COR-L47 (cell line): ENCODE results near the gene EVL.

Experiments used
- DNase-seq: peaks from one replicate; lab custom pipeline; 2025; lab: John Stamatoyannopoulos, UW

The EVL gene

DNA sequence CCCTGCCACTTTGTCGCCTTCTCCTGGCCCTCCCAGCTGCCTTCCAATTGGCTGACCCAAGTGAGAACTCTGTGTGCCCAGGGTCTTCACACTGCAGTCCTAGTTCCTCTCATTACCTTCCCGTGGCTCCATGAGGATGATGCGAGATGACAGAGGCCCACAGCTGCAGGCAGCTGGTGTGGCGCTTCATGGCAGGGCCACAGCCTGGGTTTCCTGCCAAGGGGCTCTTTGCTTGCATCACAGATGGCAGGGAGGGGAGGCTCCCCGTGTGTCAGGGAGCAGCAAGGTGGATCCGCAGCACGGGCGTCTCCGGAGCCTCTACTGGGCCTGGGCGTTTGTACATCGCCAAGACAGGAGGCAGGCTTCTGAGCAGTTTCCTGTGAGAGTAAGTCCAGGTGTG lies 65.3 kb downstream of the EVL start:
- no peak for DNase-seq

DNA sequence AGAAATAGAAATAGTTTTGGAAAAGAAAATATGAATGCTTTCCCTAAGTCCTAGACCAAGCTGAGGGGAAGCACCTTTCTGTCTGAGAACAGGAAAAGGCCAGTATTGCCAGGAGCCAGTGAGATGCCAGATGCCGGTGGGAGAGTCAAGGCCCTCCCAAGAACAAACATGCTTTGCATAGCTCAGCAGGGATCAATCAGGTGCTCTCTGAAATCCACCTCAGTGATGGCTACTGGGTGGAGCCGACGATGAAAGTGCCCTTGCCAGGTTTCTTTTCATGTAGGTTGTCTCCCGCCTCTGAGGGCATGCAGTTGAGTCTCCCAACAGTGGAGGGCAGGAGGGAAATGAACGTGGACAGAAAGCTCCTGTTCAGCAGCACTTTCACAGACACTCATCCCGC lies 66.0 kb downstream of the EVL start:
- DNase-seq: peak; percentile 75

DNA sequence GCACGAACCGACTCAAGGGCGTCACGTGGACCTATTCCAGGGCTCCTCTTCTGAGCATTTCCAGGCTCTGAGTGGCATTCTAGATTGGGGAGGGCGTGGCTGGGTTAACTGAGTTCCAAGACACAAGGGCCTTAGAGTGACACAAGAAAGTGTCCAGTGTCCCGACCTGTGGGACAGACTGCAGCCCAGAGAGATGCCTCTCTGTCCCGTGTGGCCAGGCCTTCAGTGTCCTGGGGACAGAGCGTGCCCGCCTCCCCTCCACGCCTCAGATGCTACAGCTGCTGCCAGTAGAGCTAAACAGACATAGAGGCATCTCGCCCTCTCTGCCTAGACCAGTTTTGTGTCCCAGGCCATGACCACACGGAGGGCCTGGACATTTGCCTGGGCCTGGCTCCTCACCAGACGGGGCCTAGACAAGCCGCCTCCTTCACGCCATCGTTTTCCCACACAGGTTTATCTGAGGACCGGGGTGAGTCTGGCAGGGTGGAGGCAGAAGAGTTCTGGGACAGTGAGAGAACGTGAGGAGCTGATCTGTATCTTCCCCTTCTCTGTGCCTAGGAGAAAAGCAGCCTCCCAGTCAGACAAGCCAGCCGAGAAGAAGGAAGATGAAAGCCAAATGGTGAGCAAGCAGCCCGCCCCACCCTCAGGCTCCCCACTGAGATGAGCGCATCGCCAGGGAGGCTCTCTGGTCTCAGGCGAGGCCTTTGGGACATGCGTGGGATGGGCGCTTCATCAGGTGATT lies 67.1 kb downstream of the EVL start:
- no peak for DNase-seq

DNA sequence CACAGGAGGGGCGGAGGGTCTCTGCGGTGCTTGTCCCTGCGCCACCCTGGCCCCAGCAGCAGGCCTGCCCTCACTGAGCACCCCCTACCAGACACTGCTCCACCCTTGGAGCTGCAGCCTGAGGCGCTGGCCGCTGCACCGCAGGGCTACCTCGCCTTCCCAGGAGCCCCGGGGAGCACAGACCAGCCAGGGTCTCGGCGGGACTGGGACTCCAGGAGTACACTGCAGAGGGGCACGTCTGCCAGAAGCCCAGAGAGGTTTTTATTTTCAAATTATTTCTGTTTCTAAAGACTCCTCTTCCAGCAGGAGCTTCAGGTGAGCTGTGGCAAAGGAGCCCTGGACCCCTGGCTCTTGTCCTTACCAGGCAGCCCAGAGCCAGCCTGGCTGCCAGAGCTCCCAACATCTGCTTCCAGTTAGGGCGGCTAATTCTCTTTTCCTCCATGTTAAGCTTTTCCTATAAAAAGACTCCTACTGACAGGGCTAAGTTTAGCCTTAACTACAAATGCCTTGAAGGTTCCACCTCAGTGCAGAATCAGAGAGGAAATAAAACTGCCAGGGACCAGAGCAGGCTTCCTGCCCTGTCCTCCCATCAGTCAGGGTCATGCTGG lies 67.8 kb downstream of the EVL start:
- DNase-seq: no peak

DNA sequence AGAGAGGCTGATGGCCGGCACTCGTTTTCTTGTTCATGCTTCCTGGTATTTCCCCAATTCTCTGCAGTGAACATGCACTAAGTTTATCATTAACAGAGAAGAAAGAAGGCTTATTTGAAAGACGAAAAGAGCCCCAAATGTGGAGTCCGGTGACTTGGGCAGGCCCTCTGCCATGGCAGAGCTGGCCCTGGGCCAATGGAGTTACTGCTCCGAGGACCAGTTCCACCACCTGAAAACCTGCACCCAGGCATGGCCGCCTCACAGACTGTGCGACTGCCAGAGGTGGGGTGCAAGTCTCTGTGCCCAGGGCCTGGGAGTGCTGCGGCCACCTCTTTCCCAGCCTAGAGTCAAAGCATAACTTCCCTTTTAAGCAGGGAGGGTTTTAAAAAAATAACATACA lies 69.4 kb downstream of the EVL start:
- DNase-seq: no peak

DNA sequence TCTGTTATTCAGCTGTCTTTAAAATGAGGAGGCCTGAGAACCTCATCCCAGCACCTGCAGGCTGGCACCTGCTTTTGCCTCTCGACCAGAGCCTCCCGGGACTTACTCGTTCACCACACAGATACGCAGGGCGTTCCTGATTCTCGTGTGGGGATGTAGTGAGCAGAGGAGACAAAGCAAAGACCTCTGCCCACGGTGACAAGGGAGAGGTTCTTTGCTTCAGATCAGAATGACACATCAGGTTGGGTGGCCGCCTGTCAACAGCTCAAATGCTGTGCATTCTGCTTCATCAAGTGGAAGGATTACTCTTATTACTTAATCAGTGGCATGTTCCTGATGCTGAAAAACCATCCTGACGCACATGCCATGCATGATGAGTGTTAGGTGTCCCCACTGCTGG lies 69.9 kb downstream of the EVL start:
- no peak for DNase-seq

DNA sequence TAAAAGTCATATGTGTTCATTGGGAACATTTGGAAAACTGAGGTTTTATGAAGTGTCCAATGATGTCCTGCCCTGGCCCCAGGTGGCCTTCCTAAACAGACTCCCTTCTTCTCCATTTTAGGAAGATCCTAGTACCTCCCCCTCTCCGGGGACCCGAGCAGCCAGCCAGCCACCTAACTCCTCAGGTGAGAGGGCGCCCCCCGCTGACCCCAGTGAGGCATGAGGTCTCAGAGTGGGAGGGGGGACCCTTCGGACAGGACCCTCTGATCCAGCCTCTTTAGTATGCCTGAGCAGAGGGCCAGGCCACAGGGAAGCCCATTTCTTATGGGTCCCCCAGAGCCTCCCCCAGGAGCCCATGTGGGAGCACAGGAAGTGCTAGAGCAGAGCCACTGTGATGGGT lies 70.6 kb downstream of the EVL start:
- DNase-seq: no peak

DNA sequence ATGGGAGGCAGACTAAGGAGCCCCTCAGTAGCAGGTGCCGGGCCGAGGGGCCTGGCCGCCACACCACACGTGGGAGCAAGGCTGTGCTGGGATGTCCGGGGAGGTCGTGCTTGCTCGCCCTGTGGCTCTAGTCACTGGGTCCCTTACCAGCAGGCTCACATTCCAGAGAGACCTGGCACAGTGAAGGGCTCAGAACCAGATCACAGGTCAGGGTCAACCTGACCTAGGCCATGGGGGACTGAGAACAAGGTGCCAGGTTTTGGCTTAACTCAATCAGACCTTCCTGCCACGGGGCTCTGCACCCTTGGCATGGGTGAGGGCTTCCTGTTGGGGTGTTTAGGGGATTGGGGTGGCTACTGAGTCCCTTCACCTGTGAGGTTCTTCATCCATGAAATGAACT lies 72.0 kb downstream of the EVL start:
- no peak for DNase-seq

DNA sequence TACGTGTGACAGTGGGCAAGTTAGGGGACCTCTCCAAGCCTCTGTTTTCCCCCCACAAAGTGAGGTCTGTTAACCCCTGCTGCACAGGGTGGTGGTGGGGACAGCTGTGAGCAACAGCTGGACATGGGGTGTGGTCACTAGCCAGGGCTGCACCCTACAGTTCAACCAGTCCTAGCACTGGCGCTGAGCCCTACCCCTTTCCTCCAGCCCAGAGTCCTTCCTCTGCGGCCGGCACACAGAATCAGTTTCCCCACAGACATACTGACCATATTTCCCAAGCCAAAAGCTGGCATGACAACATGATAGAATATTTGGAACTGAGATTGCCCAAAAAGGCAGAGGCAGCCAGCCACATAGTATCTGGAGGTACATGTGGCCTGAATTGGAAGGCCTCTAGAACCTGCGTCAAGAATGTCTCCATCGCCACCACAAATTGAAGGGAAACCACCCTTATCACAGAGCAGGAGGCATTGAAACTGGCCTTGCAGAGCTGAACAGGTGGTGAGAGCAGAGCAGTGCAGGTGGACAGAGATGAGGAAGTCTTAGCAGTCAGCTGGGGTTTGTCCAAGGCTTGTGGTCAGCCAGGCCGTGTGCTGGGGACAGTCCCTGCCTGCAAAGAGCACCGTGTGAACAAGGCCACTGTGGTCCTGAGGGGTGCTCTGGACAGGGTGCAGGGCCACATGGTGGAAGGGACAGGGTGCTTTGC lies 73.0 kb downstream of the EVL start:
- DNase-seq: no peak

DNA sequence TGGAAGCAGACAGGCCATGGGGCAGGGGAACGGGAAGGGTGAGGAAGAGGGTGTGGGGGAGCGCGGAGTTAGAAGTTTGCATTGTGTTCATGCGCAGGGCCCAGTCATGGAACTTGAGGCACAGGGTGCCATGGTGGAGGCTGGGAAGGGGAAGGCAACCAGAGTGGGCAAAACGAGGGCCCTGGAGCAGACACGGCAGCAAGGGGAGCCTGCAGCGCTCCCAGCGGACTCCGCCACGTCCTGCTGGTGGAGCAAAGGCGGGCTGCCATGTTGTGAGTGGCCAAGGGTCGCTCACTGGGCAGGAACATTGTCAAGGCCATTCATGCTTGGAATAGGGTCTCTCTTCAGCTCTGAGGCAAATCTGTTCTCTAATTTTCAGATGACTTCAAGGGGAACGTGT lies 73.7 kb downstream of the EVL start:
- DNase-seq: no peak

DNA sequence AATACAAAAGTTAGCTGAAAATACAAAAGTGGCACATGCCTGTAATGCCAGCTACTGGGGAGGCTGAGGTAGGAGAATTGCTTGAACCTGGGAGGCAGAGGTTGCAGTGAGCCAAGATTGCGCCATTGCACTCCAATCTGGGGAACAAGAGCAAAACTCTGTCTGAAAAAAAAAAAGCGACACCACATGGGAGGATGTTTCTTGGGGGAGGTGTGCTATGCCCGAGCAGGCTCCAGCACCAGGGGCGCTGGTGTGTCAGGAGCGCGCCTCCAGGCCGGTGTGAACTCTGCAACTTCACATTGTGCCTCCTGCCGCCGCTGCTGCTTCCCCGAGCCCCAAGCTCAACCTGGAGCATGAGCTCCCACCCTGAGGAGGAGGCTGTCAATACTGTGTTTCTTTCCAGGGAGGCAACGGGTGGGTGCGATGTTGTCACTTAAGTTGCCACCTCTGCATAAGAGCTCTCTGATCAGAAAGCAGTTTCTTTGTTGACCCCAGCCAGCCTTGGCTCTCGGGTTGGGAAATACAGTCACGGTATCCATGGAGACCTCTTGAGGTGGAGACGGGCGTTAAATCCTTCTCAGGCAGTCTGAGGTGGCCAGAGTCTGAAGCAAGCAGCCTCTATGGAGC lies 75.3 kb downstream of the EVL start:
- DNase-seq: no peak

DNA sequence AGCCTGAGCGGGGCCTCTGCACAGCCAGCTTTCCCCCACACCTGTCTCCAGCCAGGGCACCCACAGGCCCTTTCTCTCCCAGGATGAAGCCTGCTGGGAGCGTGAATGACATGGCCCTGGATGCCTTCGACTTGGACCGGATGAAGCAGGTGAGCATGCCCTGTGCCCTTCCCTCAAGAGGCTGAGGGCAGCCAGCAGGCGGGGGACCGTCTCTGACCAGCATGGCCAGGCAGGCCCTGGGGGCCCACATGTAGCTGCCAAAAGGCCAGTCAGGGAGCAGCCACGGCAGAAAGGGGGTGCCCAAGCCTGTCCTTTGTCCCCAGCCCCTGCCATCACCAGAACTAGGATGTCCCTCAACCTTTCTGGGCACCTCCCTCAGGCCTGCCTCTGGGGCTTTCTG lies 75.9 kb downstream of the EVL start:
- DNase-seq: no peak

DNA sequence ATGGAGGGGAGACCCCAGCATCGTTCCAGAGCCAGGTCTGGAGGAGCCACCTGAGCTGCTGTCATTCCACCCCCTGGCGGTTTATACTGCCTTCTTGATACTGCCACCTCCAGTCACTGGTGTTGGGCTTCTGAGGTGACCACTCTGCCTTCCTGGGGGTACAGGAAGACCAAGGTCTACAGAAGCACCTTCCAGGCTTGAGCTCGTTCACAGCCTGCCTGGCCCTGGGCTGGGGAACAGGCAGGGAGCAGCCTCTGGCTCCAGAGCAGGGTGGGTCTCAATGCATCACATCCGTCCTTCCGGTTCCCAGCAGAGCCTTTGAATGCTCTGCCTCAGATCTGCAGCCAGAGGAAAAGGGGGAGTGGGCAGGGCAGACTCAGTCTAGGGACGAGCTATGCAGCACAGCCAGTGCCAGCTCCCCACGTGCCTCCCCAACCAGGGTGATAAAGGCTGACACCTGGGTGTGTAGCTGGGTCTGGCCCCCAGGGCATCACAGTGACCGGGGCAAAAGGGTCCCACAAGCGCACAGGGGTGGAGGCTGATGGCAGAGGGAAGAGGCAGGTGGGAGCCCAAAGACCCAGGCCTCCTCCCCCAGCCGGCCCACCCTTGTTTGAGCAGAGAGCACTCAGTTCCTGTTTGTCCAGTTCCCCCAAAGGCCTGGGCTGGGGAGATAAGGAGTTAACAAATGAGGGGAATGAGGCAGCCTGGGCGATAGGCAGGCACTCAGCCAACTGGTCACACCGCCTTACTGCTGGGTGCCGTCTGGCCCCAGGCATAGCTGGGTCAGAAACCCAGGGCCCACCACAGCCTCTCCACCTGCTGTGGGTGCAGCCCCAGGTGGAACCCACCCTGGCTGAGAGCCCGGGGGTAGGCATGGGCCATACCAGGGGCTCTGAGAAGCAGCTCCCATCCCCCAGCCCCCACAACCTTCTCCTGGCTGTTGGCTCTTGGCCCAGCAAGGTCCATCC lies 77.1 kb downstream of the EVL start:
- DNase-seq: peak; percentile 47

DNA sequence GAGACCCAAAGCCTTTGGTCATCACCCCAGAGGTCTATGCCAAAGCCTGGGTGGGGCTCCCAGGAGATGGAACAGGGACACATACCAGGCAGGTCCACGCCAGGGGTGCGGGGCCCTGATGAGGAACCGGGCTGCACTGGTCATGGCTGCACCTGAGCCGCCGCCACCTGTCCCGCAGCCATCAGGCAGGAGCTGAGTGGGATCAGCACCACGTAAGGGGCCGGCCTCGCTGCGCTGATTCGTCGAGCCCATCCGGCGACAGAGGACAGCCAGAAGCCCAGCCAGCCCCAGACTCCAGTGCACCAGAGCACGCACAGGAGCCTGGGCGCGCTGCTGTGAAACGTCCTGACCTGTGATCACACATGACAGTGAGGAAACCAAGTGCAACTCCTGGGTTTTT lies 78.3 kb downstream of the EVL start:
- no peak for DNase-seq

DNA sequence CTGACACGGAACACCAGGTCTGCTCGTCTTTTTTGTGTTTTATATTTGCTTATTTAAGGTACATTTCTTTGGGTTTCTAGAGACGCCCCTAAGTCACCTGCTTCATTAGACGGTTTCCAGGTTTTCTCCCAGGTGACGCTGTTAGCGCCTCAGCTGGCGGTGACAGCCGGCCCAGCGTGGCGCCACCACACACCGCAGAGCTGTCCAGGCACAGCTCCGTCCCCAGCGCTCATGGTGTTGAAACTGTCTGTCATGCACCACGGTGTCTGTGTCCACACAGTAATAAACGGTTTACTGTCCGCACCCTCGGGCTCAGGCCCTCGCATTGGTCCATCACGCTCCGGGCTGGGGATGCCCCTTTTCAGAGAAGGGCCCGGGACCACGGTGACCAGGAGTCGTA lies 78.7 kb downstream of the EVL start:
- no peak for DNase-seq

DNA sequence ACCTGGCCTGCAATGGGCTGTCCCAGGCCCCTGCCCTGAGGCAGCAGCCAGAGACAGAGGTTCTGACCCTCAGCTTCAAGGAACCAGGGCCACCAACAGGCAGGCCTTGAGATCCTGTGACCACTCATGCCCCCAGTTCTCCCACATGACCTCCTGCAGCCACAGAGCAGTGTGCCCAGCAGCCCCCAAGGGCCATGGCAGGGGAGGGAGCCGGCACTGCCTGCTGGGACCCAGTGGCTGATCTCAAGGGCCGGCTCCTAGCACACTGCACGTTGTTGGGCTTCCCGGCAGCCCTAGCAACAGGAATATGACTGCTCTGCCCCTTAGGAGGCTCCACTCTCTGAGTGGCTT lies 79.4 kb downstream of the EVL start:
- DNase-seq: no peak

DNA sequence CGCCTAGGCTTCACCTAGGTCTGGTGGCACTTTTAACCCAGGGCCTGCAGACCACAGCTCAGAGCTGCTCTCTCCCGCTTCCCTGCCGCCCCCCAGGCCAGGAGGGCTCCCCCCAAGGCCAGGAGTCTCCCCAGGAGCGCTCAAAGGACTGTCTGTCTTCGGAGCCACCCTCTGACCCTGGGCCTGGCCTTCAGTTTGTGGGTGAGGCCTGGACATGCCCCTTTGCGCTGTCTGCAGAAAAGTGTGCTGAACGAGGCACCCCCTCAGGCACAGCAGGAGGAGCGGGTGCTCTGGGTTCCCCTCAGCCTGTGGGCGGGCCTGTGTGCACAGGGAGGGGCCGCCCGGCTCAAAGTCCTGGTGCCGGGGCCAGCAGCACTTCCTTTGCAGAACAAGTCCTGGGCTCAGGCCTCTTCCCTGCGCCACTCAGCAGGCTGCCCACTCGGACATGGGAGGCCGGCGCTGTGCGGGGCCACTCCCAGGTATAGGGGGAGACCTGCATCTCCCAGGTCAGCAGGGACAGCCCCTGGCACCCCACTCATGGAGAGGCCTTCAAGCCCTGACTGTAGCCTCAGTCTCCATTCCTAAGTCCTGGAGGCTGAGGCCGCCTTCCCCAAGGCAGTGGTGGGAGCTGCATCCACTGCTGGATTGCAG lies 79.9 kb downstream of the EVL start:
- no peak for DNase-seq

DNA sequence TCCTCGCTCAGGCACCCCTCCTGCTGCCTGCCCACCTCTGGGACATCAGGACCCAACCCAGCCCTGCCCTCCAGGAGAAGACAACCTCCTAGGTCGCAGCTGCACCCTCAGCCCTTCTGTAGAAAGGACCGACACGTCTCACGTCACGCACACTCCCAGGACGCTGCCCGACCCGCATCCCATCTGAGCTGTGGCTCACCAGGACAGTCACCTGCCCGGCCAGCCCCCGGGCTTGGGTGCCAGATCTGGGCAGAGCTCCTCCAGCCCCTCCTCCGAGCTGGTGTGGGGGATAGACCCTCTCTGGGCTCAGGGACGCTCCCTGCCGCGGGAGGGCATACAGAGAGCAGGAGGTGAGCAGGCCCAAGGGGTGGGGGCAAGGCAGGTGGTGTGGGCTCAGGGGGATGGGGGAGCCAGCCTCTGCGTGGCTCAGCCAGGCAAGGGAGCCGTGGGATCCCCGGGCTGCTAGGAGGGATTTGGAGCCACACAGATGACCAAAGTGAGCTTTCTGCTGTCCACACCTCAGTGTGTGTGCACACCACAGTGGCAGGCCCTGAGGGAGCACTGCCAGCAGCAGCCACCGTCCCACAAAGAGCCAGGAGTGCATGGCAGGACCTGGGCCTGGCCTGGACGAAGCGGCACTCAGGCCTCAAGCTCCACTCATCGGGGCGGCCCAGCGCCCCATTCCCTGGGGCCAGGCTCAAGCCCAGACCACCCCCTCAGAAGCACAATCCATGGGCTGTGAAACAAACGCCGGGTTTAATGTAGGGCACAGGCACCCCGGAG lies 80.7 kb downstream of the EVL start:
- DNase-seq: no peak

DNA sequence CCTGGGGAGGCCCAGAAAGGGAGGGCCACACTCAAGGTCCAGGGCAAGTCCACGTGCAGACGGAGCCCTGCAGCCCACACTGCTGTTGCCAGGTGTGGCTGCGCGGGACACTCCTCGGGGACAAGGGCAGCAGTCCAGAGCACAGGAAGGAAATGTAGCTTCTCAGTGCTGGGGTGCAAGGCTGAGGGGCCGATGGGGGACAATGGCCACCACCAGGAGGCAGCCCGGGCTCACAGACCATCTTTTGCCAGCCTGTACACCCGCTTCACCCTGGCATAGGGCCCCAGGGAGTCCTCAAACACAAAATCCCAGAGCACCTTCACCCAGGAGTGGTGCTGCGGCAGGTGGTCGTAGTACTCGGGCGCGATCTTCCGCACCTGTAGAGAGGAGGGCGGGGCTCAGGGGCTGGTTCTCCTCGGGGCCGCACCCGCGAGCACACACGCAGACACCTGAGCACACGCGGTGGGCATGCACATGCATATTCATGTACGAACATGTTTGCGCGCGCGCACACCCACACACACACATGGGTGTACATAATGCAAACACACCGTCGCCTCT lies 81.4 kb downstream of the EVL start:
- no peak for DNase-seq

DNA sequence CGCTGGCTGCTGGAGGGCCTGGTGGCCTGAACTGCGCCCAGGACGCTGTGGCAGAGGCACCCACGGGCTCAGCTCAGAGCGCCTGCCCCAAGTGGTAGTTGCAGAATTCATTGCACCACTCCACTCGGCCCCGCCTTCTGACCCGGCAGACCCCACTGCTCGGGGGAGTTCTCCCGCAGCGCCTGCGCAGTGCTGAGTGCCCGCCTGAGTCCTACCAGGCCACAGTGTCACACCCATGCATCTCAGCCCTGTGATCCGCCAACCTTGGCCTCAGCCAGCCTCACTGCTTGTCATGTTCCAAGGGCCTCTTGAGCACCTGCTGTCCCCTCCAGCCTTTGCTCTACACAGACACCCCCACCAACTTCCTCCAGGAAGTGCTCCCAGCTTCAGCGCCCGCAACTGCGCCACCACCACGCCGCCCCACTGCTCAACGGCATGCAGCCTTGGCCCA lies 82.0 kb downstream of the EVL start:
- DNase-seq: no peak
